DMS53 (cell line): ENCODE measurements around the gene HIP1.
"Not testable (repeated sequence)": the region's sequence is repeated elsewhere in the genome, so short reads cannot be mapped to it uniquely, and the experiment has no call there.

Source experiments
- DNase-seq: peaks from one replicate; lab custom pipeline; 2025; lab: John Stamatoyannopoulos, UW

The HIP1 gene

GRCh38 chr7:75509033-75509432, 229.7 kb downstream of the HIP1 start:
- not testable (repeated sequence) for DNase-seq

- not testable (repeated sequence) for DNase-seq
Observed at GRCh38 chr7:75492020-75492419, 246.7 kb downstream of the HIP1 start, which contains the start of gene SPDYE5. Gene SPDYE5 (plus strand): TSS chr7:75492320. CDS start chr7:75494048, 1,728 bp downstream.

- DNase-seq = peak; percentile 97
Observed at GRCh38 chr7:75485979-75486643, 252.6 kb downstream of the HIP1 start, which contains the start of gene POM121C. Gene POM121C (minus strand): TSS chr7:75486299. CDS start chr7:75441496, 44,803 bp downstream.

GRCh38 chr7:75485355-75485978, 253.3 kb downstream of the HIP1 start:
- peak; percentile 32 for DNase-seq
